Measurements from ENCODE around the gene MMP23B.

DNA sequence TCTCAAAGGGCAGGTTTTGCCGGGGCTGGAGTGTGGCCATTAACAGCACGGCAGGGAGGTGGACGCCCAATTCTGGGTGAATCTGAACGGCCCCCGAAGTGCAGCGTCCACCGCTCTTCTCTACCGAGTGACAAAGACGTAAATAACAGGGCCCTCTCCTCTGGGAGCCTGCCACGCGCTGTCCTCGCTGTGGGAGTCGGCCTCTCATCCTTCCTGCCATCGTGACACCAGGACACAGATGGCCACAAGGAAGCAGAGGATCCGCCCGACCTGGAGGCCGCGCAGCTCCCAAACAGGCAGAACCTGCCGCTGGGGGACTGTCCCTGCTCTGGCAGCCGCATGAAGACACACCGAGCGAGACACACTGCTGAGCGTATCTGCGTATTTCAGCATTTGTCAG lies 38.9 kb downstream of the MMP23B start:
- no peak for TF ChIP-seq POLR2AphosphoS5 (IDR thresholded peaks at IDR 0.05)
- TF ChIP-seq CTCF (IDR thresholded peaks at IDR 0.05), result no peak
- no peak for TF ChIP-seq POLR2A (IDR thresholded peaks at IDR 0.05)

All from stomach (tissue), 4 donors.